MM.1S (cell line): ENCODE results near the gene KLF15.

ENCODE experiments used
- EZH2 ChIP-seq: fragments of 300-600 bp; sonication (generic); optimal IDR thresholded peaks from 2 replicates; pipeline ENCODE3; 2017; ENCODE audit warnings: low read depth, mild to moderate bottlenecking, antibody characterized with exemption, low read length, mixed read lengths
- TF ChIP-seq, protein P1 (sequence below): fragments of 300-600 bp; sonication (generic); IDR thresholded peaks from 2 replicates; pipeline ENCODE4 v1.5.1; 2016; ENCODE audit warnings: antibody characterized with exemption, low read length, mixed read lengths

DNA sequence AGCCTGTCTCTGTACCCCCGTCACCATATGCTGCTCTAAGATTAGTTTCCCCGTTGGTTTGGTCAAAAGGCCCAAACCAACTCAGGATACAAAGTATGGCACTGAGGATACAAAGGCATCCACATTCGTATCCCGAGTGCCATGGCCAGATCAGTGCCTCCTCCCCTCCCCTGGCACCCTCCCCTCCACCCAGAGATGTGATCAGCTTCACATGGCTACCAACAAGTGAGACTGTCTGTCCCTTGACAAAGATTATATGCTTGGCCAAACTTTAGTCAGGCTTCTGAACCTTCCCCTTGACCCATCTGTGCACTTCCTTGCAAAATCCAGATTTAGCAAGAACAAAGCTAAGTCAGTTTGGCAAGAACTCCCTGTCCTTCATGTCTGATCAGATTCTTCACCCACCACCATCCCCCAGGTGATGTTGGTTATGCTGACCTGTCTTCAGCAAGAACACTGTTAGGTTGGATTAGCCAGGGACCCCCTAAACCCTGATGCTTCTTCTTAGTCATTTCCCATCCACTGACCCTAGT, 61.7 kb downstream of the KLF15 start:
- TF ChIP-seq, protein P1, sequence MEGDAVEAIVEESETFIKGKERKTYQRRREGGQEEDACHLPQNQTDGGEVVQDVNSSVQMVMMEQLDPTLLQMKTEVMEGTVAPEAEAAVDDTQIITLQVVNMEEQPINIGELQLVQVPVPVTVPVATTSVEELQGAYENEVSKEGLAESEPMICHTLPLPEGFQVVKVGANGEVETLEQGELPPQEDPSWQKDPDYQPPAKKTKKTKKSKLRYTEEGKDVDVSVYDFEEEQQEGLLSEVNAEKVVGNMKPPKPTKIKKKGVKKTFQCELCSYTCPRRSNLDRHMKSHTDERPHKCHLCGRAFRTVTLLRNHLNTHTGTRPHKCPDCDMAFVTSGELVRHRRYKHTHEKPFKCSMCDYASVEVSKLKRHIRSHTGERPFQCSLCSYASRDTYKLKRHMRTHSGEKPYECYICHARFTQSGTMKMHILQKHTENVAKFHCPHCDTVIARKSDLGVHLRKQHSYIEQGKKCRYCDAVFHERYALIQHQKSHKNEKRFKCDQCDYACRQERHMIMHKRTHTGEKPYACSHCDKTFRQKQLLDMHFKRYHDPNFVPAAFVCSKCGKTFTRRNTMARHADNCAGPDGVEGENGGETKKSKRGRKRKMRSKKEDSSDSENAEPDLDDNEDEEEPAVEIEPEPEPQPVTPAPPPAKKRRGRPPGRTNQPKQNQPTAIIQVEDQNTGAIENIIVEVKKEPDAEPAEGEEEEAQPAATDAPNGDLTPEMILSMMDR = no peak
- no peak for TF ChIP-seq EZH2
